A673 (cell line): ENCODE measurements around the gene PHEX.

Source experiments
- EZH2 ChIP-seq: fragments of 200-600 bp; sonication (generic); IDR thresholded peaks from 2 replicates; pipeline ENCODE4 v1.6.1; 2017; ENCODE audit warnings: borderline replicate concordance, low read depth, mild to moderate bottlenecking, mixed read lengths, antibody characterized with exemption, low read length; ENCODE audit not compliant: poor library complexity, severe bottlenecking
- TF ChIP-seq, protein P1 (sequence below): fragments of 300-800, 200-600 bp; sonication (generic); conservative IDR thresholded peaks from 2 replicates; pipeline ENCODE4 v1.5.1; 2017; ENCODE audit warnings: low read depth, mild to moderate bottlenecking, antibody characterized with exemption, low read length, moderate library complexity, mixed read lengths

DNA sequence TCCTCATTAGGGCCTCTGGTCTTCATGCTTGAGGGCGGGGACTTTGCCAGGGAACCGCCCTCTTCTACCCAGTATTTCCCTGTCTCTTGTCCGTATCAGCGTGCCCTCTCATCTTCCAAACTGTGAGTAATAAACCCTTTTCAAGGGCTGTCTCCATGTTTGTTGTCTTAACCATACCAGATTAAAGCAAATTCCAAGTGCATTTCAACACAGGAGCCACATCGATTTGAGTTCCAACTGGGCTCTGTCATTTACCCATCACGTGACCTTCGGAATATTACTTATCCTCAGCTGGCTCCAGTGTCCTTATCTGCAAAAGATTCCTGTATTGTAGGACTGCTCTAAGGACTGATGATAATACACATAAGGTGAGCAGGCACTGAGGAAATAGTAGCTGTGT is 6.4 kb upstream of the PHEX start:
- no peak for TF ChIP-seq EZH2
- TF ChIP-seq, protein P1, sequence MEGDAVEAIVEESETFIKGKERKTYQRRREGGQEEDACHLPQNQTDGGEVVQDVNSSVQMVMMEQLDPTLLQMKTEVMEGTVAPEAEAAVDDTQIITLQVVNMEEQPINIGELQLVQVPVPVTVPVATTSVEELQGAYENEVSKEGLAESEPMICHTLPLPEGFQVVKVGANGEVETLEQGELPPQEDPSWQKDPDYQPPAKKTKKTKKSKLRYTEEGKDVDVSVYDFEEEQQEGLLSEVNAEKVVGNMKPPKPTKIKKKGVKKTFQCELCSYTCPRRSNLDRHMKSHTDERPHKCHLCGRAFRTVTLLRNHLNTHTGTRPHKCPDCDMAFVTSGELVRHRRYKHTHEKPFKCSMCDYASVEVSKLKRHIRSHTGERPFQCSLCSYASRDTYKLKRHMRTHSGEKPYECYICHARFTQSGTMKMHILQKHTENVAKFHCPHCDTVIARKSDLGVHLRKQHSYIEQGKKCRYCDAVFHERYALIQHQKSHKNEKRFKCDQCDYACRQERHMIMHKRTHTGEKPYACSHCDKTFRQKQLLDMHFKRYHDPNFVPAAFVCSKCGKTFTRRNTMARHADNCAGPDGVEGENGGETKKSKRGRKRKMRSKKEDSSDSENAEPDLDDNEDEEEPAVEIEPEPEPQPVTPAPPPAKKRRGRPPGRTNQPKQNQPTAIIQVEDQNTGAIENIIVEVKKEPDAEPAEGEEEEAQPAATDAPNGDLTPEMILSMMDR, result no peak
